ENCODE data around the gene B4GALNT3.

B4GALNT3 gene

GRCh38 chr12:467591-467990 is 7.9 kb downstream of the B4GALNT3 start:
- CTCF ChIA-PET, result interaction anchor here (0.7 kb wide), 1 partner anchor 831 kb away, joined by 3 read pairs; no protein-coding TSS in a partner anchor
- no peak for TF ChIP-seq L3MBTL2 (conservative IDR thresholded peaks at IDR 0.05)
- TF ChIP-seq ELF4 (IDR thresholded peaks at IDR 0.05), result no peak
- no peak for TF ChIP-seq BHLHE40 (IDR thresholded peaks at IDR 0.05; ENCODE audit: borderline replicate concordance)
- no peak for TF ChIP-seq FOXK2 (IDR thresholded peaks at IDR 0.05)
- no peak for TF ChIP-seq FOXA1 (IDR thresholded peaks at IDR 0.05)
- TF ChIP-seq LEF1 (IDR thresholded peaks at IDR 0.05; ENCODE audit: borderline replicate concordance), result no peak
- TF ChIP-seq FOXM1 (IDR thresholded peaks at IDR 0.05; ENCODE audit: borderline replicate concordance), result no peak
- no peak for TF ChIP-seq ZNF384 (IDR thresholded peaks at IDR 0.05)
- no peak for TF ChIP-seq CTBP1 (IDR thresholded peaks at IDR 0.05; ENCODE audit: borderline replicate concordance)
- TF ChIP-seq NFRKB (IDR thresholded peaks at IDR 0.05), result no peak
- TF ChIP-seq ARNT (IDR thresholded peaks at IDR 0.05), result no peak
- no peak for TF ChIP-seq HDGF (IDR thresholded peaks at IDR 0.05; ENCODE audit: borderline replicate concordance)
- TF ChIP-seq PKNOX1 (IDR thresholded peaks at IDR 0.05), result no peak
- TF ChIP-seq TARDBP (IDR thresholded peaks at IDR 0.05), result no peak
- no peak for TF ChIP-seq SP1 (IDR thresholded peaks at IDR 0.05)
- no peak for TF ChIP-seq SUZ12 (IDR thresholded peaks at IDR 0.05)
- POLR2A ChIA-PET, result no interaction called here
- no peak for DNase-seq (ENCODE audit: extremely low spot score)

GRCh38 chr12:468671-469389 is 9.1 kb downstream of the B4GALNT3 start:
- ChIA-PET POLR2A (no interaction called here), CTCF (no interaction called here)
- TF ChIP-seq ELF4 (IDR thresholded peaks at IDR 0.05), result no peak
- TF ChIP-seq CTBP1 (IDR thresholded peaks at IDR 0.05; ENCODE audit: borderline replicate concordance), result no peak
- no peak for DNase-seq (ENCODE audit: extremely low spot score)

GRCh38 chr12:470133-470532 is 10.4 kb downstream of the B4GALNT3 start:
- POLR2A ChIA-PET, result no interaction called here
- no peak for TF ChIP-seq SP1 (IDR thresholded peaks at IDR 0.05)
- no peak for TF ChIP-seq CTBP1 (IDR thresholded peaks at IDR 0.05; ENCODE audit: borderline replicate concordance)
- TF ChIP-seq NFRKB (IDR thresholded peaks at IDR 0.05), result no peak
- TF ChIP-seq SUZ12 (IDR thresholded peaks at IDR 0.05), result no peak
- no peak for TF ChIP-seq ZNF384 (IDR thresholded peaks at IDR 0.05)
- no peak for TF ChIP-seq L3MBTL2 (conservative IDR thresholded peaks at IDR 0.05)
- no peak for TF ChIP-seq ELF4 (IDR thresholded peaks at IDR 0.05)
- no peak for TF ChIP-seq BHLHE40 (IDR thresholded peaks at IDR 0.05; ENCODE audit: borderline replicate concordance)
- no peak for TF ChIP-seq FOXA1 (IDR thresholded peaks at IDR 0.05)
- no peak for TF ChIP-seq FOXM1 (IDR thresholded peaks at IDR 0.05; ENCODE audit: borderline replicate concordance)
- TF ChIP-seq ARNT (IDR thresholded peaks at IDR 0.05), result no peak
- no peak for TF ChIP-seq PKNOX1 (IDR thresholded peaks at IDR 0.05)
- TF ChIP-seq TARDBP (IDR thresholded peaks at IDR 0.05), result no peak
- no peak for TF ChIP-seq FOXK2 (IDR thresholded peaks at IDR 0.05)
- no peak for TF ChIP-seq HDGF (IDR thresholded peaks at IDR 0.05; ENCODE audit: borderline replicate concordance)
- no peak for TF ChIP-seq LEF1 (IDR thresholded peaks at IDR 0.05; ENCODE audit: borderline replicate concordance)
- CTCF ChIA-PET, result no interaction called here
- no peak for DNase-seq (ENCODE audit: extremely low spot score)

GRCh38 chr12:473198-473597 is 13.5 kb downstream of the B4GALNT3 start:
- TF ChIP-seq ZNF384 (IDR thresholded peaks at IDR 0.05), result no peak
- no peak for TF ChIP-seq FOXA1 (IDR thresholded peaks at IDR 0.05)
- TF ChIP-seq CTBP1 (IDR thresholded peaks at IDR 0.05; ENCODE audit: borderline replicate concordance), result no peak
- TF ChIP-seq L3MBTL2 (conservative IDR thresholded peaks at IDR 0.05), result no peak
- no peak for TF ChIP-seq ELF4 (IDR thresholded peaks at IDR 0.05)
- TF ChIP-seq LEF1 (IDR thresholded peaks at IDR 0.05; ENCODE audit: borderline replicate concordance), result no peak
- TF ChIP-seq FOXK2 (IDR thresholded peaks at IDR 0.05), result no peak
- no peak for TF ChIP-seq SUZ12 (IDR thresholded peaks at IDR 0.05)
- no peak for TF ChIP-seq HDGF (IDR thresholded peaks at IDR 0.05; ENCODE audit: borderline replicate concordance)
- no peak for TF ChIP-seq NFRKB (IDR thresholded peaks at IDR 0.05)
- TF ChIP-seq ARNT (IDR thresholded peaks at IDR 0.05), result no peak
- TF ChIP-seq FOXM1 (IDR thresholded peaks at IDR 0.05; ENCODE audit: borderline replicate concordance), result no peak
- no peak for TF ChIP-seq BHLHE40 (IDR thresholded peaks at IDR 0.05; ENCODE audit: borderline replicate concordance)
- TF ChIP-seq TARDBP (IDR thresholded peaks at IDR 0.05), result no peak
- no peak for TF ChIP-seq SP1 (IDR thresholded peaks at IDR 0.05)
- no peak for TF ChIP-seq PKNOX1 (IDR thresholded peaks at IDR 0.05)
- no peak for DNase-seq (ENCODE audit: extremely low spot score)
- CTCF ChIA-PET, result no interaction called here
- POLR2A ChIA-PET, result interaction anchor here (0.6 kb wide), 1 partner anchor 205 kb away, joined by 3 read pairs; no protein-coding TSS in a partner anchor

GRCh38 chr12:473863-474577 is 14.3 kb downstream of the B4GALNT3 start:
- ChIA-PET CTCF (no interaction called here), POLR2A (no interaction called here)
- no peak for TF ChIP-seq BHLHE40 (IDR thresholded peaks at IDR 0.05; ENCODE audit: borderline replicate concordance)
- no peak for TF ChIP-seq NFRKB (IDR thresholded peaks at IDR 0.05)
- no peak for TF ChIP-seq HDGF (IDR thresholded peaks at IDR 0.05; ENCODE audit: borderline replicate concordance)
- TF ChIP-seq PKNOX1 (IDR thresholded peaks at IDR 0.05), result no peak
- no peak for TF ChIP-seq LEF1 (IDR thresholded peaks at IDR 0.05; ENCODE audit: borderline replicate concordance)
- TF ChIP-seq TARDBP (IDR thresholded peaks at IDR 0.05), result no peak
- no peak for TF ChIP-seq ARNT (IDR thresholded peaks at IDR 0.05)
- TF ChIP-seq CTBP1 (IDR thresholded peaks at IDR 0.05; ENCODE audit: borderline replicate concordance), result no peak
- no peak for TF ChIP-seq FOXA1 (IDR thresholded peaks at IDR 0.05)
- TF ChIP-seq ZNF384 (IDR thresholded peaks at IDR 0.05), result no peak
- TF ChIP-seq SUZ12 (IDR thresholded peaks at IDR 0.05), result no peak
- TF ChIP-seq ELF4 (IDR thresholded peaks at IDR 0.05), result no peak
- no peak for TF ChIP-seq L3MBTL2 (conservative IDR thresholded peaks at IDR 0.05)
- TF ChIP-seq SP1 (IDR thresholded peaks at IDR 0.05), result no peak
- TF ChIP-seq FOXK2 (IDR thresholded peaks at IDR 0.05), result no peak
- no peak for TF ChIP-seq FOXM1 (IDR thresholded peaks at IDR 0.05; ENCODE audit: borderline replicate concordance)
- DNase-seq (ENCODE audit: extremely low spot score), result no peak
